ENCODE measurements around the gene BICD2. TPM values are rescaled to one million over a fixed set of nuclear protein-coding genes. Genes with fewer than 3 reads are reported as not detected.

The BICD2 gene
- total and polyA plus RNA-seq, 10 donors = 9.4 to 55.7 (median 35.9) TPM

GRCh38 chr9:92728831-92729734 lies 35.5 kb downstream of the BICD2 start:
- Histone ChIP-seq H3K27me3 (replicated peaks in 1 of 7) (no peaks in the 10 kb centered on the region), H3K36me3 (peaks cover 3 to 62% (median 13%) of the 10 kb centered on the region in 6 donors), H3K9me3 (no peaks in the 10 kb centered on the region), H3K27ac (peak overlapping the region in 4 of 8 donors; percentile 34 to 85 (median 60)), H3K4me3 (peak overlapping the region in 3 of 8 donors; percentile 21 to 63 (median 22)), H3K4me1 (peaks cover 18 to 89% (median 59%) of the 10 kb centered on the region in 6 donors)
- intact Hi-C loops (cut with DNase I; ENCODE audit: low total_unique reads) = no loop called here
- 56 to 78% (median 69%) methylated on average over 17 to 22 of the region's 22 CpGs for WGBS, 5 donors
- peak; percentile 87 for DNase-seq
- no peak for TF ChIP-seq POLR2A (IDR thresholded peaks at IDR 0.05)
- TF ChIP-seq, protein P1, sequence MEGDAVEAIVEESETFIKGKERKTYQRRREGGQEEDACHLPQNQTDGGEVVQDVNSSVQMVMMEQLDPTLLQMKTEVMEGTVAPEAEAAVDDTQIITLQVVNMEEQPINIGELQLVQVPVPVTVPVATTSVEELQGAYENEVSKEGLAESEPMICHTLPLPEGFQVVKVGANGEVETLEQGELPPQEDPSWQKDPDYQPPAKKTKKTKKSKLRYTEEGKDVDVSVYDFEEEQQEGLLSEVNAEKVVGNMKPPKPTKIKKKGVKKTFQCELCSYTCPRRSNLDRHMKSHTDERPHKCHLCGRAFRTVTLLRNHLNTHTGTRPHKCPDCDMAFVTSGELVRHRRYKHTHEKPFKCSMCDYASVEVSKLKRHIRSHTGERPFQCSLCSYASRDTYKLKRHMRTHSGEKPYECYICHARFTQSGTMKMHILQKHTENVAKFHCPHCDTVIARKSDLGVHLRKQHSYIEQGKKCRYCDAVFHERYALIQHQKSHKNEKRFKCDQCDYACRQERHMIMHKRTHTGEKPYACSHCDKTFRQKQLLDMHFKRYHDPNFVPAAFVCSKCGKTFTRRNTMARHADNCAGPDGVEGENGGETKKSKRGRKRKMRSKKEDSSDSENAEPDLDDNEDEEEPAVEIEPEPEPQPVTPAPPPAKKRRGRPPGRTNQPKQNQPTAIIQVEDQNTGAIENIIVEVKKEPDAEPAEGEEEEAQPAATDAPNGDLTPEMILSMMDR (IDR thresholded peaks at IDR 0.05 in 8 of 11, conservative IDR thresholded peaks at IDR 0.05 in 3 of 11) = peak in 8 of 11 experiments; percentile 28 to 79 (median 42)
- TF ChIP-seq POLR2AphosphoS5 (IDR thresholded peaks at IDR 0.05) = peak; percentile 43 to 73 (median 64)

GRCh38 chr9:92727716-92728700 lies 36.6 kb downstream of the BICD2 start:
- Histone ChIP-seq H3K27me3 (replicated peaks in 1 of 7) (no peaks in the 10 kb centered on the region), H3K9me3 (no peaks in the 10 kb centered on the region), H3K4me3 (peak overlapping the region in 2 of 8 donors; percentile 21 to 63), H3K4me1 (peaks cover 18 to 96% (median 59%) of the 10 kb centered on the region in 6 donors), H3K27ac (peak overlapping the region in 4 of 8 donors; percentile 19 to 85 (median 60)), H3K36me3 (peaks cover 3 to 68% (median 14%) of the 10 kb centered on the region in 6 donors)
- WGBS, 5 donors = 84 to 96% (median 92%) methylated on average over 12 to 14 of the region's 14 CpGs
- DNase-seq = peak; percentile 67
- intact Hi-C loops (cut with DNase I; ENCODE audit: low total_unique reads) = no loop called here
- TF ChIP-seq, protein P1 (IDR thresholded peaks at IDR 0.05 in 8 of 11, conservative IDR thresholded peaks at IDR 0.05 in 3 of 11) = no peak
- no peak for TF ChIP-seq POLR2A (IDR thresholded peaks at IDR 0.05)
- no peak for TF ChIP-seq POLR2AphosphoS5 (IDR thresholded peaks at IDR 0.05)

- whole genome bisulfite sequencing, 5 donors = 52 to 77% (median 67%) methylated on average over 7 to 13 of the region's 13 CpGs
- TF ChIP-seq, protein P1 (IDR thresholded peaks at IDR 0.05 in 8 of 11, conservative IDR thresholded peaks at IDR 0.05 in 3 of 11) = no peak
- no peak for TF ChIP-seq POLR2A (IDR thresholded peaks at IDR 0.05)
- TF ChIP-seq POLR2AphosphoS5 (IDR thresholded peaks at IDR 0.05) = peak in 2 of 3 donors; percentile 5 to 17
- Histone ChIP-seq H3K4me1 (peaks cover 18 to 96% (median 59%) of the 10 kb centered on the region in 6 donors), H3K27me3 (replicated peaks in 1 of 7) (no peaks in the 10 kb centered on the region), H3K36me3 (peaks cover 3 to 75% (median 22%) of the 10 kb centered on the region in 6 donors), H3K9me3 (no peaks in the 10 kb centered on the region), H3K27ac (peak overlapping the region in 4 of 8 donors; percentile 3 to 85 (median 31)), H3K4me3 (no peak overlapping the region)
- intact Hi-C loops (cut with DNase I; ENCODE audit: low total_unique reads) = no loop called here
- DNase-seq = peak; percentile 51
Measured at GRCh38 chr9:92726971-92727715, 37.5 kb downstream of the BICD2 start.
